Glomerular endothelial cell (primary cell): ENCODE measurements around the gene R3HDM2. TPM values are rescaled to one million over a fixed set of nuclear protein-coding genes. Genes with fewer than 3 reads are reported as not detected.
"Not testable (repeated sequence)": the region's sequence is repeated elsewhere in the genome, so short reads cannot be mapped to it uniquely, and the experiment has no call there.

ENCODE experiments used
- DNase-seq: peaks from one replicate; pipeline ENCODE4 v3.0.0-alpha.2; 2011; ENCODE audit warnings: low read depth, low spot score; ENCODE audit errors: extremely low read depth
- total RNA-seq: library from RNA; depleted of rRNA; stranded (reverse); fragments of >200 nt; gene quantifications from 2 replicates; pipeline ENCODE4 v1.2.3, GENCODE V29; 2015

R3HDM2 gene
- total RNA-seq, 1 donor from 2014 or later: 18.6 TPM

DNA sequence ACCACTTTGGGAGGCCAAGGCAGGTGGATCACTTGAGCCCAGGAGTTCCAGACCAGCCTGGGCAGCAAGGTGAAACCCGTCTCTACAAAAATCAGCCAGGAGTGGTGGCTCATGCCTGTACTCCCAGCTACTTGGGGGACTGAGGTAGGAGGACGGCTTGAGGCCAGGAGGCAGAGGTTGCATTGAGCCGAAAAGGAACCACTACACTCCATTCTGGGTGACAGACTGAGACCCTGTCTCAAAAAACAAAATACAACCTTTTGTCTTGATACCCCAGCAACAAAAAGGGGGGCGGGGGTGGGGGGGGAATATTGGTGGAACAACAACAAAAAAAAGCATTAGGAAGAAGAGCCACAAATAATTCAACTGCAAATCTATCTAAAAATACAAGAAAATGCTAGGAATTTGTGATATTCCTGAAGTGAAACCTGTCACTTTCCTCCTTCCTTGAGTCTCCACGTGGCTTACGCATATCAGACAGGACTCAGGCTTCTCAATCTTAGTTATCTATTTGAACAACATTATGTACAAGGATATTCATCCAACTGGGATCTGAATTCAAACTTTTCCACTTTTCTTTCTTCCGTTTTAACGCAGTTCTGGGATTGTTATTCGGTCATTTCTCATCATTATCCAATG lies 1.3 kb downstream of the R3HDM2 start:
- DNase-seq: no peak

DNA sequence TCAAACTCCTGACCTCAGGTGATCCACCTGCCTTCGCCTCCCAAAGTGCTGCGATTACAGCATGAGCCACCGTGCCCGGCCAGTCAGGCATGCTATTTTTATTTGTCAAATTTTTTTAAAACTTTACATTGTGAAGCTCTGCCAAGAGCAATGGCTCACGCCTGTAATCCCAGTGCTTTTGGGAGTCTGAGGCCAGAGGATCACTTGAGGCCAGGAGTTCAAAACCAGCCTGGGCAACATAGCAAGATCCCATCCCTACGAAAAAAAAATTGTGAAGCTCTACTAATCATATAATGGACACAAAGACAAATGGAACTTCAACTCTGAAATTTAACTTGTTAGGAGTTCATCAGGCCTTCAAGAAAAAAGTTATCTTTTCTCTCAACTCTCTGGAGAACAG lies 1.9 kb downstream of the R3HDM2 start:
- DNase-seq: no peak

DNA sequence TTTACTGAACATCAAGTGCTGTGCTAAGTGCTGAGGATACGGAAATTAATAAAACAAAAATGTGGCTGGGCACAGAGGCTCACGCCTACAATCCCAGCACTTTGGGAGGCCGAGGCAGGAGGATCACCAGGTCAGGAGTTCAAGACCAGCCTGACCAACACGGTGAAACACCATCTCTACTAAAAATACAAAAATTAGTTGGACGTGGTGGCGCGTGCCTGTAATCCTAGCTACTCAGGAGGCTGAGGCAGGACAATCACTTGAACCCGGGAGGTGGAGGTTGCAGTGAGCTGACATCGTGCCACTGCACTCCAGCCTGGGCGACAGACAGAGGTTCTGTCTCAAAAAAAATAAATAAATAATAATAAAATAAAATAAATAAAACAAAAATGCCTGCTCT lies 3.9 kb downstream of the R3HDM2 start:
- not testable (repeated sequence) for DNase-seq

DNA sequence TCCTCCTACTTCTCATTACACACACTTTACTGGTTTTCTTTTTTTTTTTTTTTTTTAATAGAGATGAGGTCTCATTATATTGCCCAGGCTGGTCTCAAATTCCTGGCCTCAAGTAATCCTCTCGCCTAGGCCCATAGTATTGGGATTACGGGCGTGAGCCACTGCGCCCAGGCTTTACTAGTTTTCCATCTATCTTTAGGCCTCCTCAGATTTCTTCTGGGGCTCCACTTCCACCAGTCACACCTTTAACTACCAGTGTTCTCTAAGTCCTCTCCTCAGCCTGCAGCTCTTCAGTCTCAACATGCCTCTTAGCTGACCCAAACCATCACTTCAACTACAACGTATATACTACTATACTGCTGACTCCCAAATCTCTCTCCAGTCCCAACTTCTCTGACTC lies 10.4 kb downstream of the R3HDM2 start:
- DNase-seq: no peak

DNA sequence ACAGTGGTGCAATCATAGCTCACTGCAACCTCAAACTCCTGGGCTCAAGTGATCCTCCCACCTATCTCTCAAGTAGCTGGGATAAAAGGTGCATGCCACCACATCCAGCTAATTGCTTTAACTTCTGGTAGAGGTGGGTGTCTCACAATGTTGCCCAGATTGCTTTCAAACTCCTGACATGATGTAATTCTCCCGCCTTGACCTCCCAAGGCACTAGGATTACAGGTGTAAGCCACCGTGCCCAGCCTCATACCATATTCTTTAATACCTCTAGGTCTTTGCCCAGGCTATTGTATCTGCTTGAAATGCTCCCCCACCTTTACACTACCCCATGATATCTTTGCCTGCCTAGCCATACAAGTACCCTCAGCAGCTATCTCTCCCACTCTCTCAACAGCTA lies 11.3 kb downstream of the R3HDM2 start:
- DNase-seq: no peak

DNA sequence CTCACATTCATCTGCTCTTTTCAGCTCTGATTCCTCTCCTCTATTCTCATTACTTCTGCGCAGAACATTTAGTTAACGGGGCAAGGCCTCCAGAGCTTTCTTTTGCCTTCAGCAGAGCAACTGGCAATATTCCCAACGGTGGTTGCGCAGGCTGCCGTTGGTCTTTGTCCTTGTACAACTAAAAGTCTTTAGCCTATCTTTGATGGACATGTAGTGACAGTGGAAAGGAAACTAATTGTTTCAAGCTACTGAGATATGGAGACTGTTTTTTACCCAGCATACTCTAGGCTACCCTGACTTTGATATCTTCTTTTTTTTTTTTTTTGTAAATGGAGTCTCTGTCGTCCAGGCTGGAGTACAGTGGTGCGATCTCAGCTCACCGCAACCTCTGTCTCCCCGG lies 12.6 kb downstream of the R3HDM2 start:
- no peak for DNase-seq

DNA sequence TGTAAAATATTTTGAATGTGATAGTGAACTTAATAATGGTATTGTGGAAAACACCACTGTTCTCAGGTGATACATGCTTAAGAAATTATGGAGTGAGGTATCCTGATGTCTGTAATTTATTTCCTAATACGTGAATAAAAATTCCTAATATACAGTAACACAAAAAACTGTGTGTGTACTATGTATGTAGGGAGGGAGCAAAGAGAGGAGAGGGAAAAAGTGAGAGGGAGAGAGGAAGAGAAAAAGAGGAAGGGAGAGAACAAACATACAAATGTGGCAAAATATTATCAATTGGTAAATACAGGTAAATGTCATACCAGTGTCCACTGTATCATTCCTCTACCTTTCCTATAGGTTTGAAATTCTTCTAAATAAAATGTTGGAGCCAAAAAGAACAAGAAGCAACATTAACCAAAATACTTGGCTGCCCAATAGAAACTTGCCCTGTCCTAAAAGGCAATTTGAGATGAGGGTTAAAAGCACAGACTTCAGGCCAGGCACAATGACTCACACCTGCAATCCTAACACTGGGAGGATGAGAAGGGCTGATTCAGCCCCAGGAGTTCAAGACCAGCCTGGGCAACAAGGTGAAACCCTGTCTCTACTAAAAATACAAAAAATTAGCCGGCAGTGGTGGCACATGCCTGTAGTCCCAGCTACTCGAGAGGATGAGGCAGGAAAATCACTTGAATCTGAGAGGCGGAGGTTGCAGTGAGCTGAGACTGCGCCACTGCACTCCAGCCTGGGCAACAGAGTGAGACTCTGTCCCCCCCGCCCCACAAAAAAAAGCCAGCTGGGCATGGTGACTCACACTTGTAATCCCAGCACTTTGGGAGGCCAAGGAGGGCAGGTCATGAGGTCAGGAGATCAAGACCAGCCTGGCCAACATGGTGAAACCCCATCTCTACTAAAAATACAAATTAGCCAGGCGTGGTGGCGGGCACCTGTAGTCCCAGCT lies 14.5 kb downstream of the R3HDM2 start:
- no peak for DNase-seq

DNA sequence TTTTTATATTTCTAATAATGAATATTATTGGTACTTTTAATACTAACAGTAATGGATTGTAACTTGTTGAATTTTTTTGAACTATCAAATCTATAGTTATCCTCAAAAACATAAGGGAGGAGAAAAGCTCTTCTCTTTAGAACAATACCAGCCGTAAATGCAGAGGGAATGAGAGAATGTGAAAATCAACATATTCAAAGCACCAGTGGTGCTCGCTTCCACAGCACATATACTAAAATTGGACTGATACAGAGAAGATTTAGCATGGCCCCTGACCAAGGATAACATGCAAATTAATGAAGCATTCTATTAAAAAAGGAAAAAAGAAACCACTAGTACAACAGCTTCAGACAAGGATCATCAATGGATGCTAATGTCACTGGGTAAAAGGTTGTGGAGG lies 15.8 kb downstream of the R3HDM2 start:
- DNase-seq: no peak

DNA sequence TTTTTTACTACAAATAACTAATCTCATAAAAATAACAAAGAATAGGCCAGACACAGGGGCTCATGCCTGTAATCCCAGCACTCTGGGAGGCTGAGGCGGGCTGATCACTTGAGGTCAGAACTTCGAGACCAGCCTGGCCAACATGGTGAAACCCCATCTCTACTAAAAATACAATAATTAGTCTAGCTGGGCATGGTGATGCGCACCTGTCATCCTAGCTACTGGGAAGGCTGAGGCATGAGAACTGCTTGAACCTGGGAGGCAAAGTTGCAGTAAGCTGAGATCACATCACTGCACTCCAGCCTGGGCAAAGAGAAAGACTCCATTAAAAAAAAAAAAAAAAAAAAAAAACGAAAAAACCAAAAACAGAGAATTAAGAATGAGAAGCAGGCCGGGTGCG lies 16.7 kb downstream of the R3HDM2 start:
- DNase-seq: not testable (repeated sequence)

DNA sequence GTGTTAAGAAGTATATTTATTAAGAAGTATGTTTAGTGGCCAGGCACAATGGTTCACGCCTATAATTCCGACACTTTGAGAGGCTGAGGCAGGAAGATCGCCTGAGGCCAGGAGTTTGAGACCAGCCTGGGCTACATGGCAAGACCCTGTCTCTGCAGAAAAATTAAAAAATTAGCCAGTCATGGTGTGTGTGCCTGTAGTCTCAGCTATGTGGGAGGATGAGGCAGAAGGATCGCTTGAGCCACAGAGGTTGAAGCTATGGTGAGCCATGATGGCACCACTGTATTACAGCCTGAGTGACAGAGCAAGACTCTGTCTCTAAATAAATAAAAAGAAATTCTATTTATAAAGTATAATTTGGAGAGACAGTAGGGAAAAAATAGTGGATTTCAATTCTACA lies 20.3 kb downstream of the R3HDM2 start:
- no peak for DNase-seq

DNA sequence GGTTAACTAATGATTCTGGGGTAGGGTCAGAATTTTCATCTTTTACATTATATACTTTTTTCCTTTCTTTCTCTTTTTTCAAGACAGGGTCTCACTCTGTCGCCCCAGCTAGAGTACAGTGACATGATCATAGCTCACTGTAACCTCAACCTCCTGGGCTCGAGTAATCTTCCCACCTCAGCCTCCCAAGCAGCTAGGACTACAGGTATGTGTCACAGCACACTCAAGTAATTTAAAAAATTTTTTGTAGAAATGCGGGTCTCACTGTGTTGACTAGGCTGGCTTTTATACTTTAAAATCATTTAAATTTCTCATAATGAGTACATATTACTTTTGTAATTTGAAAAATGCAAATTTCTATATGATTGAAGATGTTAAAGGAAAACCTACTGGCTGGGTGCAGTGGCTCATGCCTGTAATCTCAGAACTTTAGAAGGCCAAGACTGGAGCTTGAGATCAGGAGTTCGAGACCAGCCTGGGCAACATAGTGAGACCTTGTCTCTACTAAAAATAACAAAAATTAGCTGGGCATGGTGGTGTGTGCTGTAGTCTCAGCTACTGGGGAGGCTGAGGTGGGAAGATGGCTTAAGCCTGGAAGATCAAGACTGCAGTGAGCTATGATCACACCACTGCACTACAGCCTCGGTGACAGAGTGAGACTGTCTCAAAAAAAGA lies 25.7 kb downstream of the R3HDM2 start:
- no peak for DNase-seq

DNA sequence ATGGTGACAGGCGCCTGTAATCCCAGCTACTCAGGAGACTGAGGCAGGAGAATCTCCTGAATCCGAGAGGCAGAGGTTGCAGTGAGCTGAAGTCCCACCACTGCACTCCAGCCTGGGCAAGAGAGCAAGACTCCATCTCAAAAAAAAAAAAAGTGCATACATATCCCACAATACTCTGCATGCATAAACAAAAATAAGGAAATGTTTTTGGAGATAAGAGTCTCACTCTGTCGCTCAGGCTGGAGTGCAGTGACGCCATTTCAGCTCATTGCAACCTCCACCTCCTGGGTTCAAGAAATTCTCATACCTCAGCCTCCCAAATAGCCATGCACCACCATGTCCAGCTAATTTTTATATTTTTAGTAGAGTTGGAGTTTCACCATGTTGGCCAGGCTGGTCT lies 28.7 kb downstream of the R3HDM2 start:
- DNase-seq: not testable (repeated sequence)

DNA sequence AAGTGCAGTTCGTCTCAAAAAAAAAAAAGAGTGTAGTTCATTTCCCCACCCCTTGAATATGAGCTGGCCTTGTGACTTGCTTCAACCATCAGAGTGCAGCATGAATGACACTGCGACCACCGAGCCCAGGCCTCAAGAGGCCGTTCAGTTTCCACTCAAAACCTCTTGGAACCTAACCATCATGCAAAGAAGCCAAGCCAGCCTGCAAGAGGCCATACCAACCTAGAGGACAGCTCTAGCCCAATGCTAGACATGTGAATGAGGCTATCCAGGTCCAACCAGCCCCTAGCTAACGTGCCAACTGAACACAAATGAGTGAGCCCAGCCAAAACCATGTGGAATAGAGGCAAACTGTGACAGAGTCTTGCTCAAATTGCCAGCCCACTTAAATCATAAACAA lies 29.7 kb downstream of the R3HDM2 start:
- no peak for DNase-seq

DNA sequence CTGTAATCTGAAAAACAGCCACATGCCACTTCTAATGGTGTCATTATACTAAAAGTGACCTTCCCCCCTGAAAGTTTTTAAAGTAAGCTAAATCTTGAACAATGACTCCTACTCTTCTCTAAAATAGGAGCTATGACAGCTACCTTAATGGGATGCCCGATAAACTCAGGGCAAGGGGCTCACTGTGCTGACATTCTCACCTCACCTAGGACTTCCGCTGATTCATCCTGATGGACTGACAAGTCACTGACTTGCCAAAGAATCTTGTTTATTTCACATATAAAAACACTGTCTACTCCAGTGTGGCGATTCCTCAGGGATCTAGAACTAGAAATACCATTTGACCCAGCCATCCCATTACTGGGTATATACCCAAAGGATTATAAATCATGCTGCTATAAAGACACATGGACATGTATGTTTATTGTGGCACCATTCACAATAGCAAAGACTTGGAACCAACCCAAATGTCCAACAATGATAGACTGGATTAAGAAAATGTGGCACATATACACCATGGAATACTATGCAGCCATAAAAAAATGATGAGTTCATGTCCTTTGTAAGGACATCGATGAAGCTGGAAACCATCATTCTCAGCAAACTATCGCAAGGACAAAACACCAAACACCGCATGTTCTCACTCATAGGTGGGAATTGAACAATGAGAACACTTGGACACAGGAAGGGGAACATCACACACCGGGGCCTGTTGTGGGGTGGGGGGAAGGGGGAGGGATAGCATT lies 31.0 kb downstream of the R3HDM2 start:
- DNase-seq: not testable (repeated sequence)

DNA sequence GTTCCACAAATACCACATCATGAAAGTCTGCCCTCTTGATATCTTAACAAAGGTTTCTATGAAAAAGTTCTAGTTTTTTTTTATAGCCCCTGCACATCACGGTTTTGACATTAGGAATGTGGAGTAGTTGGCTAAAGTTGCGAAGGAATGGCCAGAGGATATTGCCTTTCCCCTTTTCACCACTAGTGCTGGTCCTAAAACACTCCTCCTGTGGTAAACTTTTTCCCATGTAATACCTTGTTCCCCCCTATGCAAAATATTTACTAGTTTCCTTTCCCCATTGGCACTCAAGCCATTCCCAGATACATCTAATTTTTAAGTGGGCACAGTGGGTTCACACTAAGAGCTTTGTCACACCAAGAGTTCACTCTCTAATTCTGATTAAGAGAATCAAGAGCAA lies 33.4 kb downstream of the R3HDM2 start:
- no peak for DNase-seq

DNA sequence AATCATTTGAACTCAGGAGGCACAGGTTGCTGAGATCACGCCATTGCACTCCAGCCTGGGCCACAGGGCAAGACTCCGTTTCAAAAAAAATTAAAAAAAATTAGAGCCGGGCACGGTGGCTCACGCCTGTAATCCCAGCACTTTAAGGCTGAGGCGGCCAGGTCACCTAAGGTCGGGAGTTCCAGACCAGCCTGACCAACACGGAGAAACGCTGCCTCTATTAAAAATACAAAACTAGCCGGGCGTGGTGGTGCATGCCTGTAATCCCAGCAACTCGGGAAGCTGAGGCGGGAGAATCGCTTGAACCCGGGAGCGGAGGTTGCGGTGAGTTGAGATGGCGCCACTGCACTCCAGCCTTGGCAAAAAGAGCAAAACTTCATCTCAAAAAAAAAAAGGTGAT lies 35.7 kb downstream of the R3HDM2 start:
- DNase-seq: no peak

DNA sequence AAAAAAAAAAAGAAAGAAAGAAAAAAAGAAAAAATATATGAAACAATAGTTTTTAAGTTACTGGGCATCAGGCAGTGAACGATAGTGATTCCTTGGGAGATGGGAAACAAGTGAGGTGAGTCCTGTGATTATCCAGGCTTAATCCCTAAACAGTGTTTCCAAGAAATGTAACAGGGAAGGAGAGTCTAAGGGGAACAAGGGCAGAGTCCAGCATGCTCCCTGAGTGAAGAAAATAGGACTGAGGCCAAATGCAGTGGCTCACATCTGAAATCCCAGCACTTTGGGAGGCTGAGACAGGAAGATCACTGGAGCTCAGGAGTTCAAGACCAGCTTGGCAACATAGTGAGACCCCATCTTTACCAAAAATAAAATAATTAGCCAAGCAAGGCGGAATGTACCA lies 40.7 kb downstream of the R3HDM2 start:
- no peak for DNase-seq

DNA sequence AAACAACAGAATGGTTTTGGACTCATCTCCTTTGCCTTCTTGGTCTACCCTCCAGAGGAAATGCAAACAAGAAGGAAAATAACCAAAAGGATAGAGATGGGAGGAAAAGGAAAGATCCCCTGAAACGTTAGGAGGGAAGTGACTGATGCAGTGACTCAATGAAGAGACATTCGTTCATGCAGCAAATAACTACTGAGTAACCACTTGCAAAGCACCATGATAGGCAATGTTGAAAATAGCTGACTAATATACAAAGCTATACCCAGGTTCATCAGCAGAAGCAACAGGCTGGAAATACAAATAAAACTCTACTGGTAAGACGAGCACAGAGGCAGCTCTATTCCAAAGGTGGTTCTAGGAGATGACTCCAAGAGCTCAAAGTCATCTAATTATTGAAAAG lies 41.8 kb downstream of the R3HDM2 start:
- no peak for DNase-seq

DNA sequence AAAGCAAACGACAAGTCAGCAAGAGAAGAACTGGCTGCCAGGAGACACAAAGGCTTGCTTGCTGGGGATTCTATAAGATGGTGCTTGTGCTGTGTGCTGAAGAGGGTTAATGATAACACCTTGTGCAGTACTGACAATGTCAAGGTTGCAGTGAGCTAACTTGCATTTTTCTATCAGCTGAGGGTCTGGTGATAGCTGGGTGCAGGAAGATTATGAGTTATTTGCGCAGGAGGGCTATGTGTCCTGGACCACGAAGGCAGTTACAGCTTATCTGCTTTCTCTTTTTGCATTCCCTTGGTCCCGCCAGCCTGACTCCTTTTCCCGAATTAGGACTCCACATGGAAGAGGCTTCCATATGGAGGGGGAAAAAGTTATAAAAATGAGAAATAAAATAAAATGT lies 42.4 kb downstream of the R3HDM2 start:
- DNase-seq: no peak

DNA sequence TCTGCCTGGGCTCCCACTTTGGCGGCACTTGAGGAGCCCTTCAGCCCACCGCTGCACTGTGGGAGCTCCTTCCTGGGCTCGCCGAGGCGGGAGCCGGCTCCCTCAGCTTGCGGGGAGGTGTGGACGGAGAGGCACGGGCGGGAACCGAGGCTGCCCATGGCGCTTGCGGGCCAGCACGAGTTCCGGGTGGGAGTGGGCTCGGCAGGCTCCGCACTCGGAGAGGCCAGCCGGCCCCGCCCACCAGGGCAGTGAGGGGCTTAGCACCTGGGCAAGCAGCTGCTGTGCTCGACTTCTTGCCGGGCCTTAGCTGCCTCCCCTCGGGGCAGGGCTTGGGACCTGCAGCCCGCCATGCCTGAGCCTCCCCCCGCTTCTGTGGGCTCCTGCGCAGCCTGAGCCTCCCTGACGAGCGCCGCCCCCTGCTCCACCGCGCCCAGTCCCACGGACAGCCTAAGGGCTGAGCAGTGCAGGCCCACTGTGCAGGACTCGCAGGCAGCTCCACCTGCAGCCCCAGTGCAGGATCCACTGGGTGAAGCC lies 44.6 kb downstream of the R3HDM2 start:
- DNase-seq: no peak

DNA sequence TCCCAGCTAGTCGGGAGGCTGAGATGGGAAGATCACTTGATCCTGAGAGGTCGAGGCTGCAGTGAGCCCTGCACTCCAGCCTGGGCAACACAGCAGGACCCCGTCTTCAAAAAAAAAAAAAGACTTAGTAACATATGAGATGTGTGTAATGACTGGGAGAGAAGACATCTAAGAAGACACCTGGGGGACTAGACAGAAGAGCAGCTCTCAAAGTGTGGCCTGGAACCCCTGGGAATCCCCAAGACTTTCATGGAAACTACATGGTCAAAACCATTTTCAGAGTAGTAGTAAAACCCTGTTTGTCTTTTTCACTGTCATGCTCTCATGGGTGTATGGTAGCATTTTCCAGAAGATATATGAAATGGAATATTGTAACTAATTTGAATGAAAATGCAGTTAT lies 45.3 kb downstream of the R3HDM2 start:
- no peak for DNase-seq
